ENCODE results near the gene FBXO8. TPM values are rescaled to one million over a fixed set of nuclear protein-coding genes. Genes with fewer than 3 reads are reported as not detected.

Gene FBXO8
- total RNA-seq, 1 experiment from 2014 or later = 5.8 TPM

DNA sequence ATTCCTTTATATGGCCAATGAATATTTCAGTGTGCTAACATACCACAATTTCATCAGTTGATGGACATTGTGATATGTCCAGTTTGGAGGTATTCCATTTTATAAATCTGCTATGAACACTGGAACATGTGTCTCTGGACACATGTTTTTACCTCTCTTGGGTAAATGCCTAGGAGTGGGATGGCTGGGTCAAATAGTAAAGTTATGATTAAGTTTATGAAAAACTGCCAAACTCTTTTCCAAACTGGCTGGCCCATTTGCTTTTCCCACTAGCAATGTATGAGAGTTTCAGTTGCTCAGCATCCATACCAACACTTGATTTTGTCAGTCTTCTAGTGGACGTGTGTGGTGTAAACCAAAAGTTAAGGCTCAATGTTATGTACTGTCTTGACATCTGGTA is 40.8 kb upstream of the FBXO8 start:
- BruUV-seq (replicated peaks) = no TSS peak
- ChIA-PET CTCF (no interaction called here), POLR2A (no interaction called here)

DNA sequence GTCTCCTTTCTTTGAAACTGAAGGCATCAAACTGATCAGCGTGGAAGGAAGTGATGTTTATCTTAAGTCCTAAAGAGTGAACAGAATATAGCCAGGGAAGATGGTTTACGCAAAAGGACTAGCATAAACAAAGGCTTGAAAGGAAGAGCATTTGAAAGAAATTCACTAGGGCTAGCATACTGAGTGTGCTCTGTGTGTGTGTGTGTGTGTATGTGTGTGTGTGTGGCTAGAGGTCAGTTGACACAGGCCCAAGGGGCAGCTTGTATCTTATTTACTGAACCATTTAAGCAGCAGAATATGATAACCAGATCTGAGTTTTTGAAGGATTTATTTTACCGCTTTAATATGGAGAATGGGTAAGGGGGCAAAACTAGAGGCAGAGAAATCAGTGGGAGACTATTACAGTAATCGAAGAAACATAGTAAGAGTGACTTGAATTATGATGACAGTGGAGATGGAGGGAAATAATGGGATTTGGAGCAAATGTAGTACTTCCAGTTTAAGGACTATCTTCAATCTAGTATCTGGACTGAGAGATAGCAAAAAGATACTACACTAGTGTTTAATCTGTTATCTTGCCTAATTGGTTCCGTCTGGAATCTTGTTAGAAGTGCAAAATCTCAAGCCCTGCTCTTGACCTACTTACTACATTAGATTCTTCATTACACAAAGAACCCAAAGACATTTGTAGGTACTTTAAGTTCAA is 37.2 kb upstream of the FBXO8 start:
- Histone ChIP-seq H3K4me1 (ENCODE audit: control insufficient read depth, insufficient read depth, low read length) (no peaks in the 10 kb centered on the region), H3K36me3 (ENCODE audit: control insufficient read depth, insufficient read depth, low read length) (no peaks in the 10 kb centered on the region), H3K27me3 (ENCODE audit: control insufficient read depth, insufficient read depth, low read length) (no peaks in the 10 kb centered on the region), H3K9me3 (ENCODE audit: control insufficient read depth, insufficient read depth, low read depth, low read length) (no peaks in the 10 kb centered on the region), H3K27ac (ENCODE audit: low read length) (no peak overlapping the region), H3K4me3 (ENCODE audit: low read depth in 2 of 2, low read length in 2 of 2) (no peak overlapping the region)
- in situ Hi-C loops (cut with HindIII; ENCODE audit: low pct_unique_long_range_greater_than_20kb, low sequenced_read_pairs) (no loop called here), intact Hi-C loops (cut with micrococcal nuclease; ENCODE audit: unreplicated experiment) (no loop called here)
- ChIA-PET CTCF (no interaction called here), POLR2A (no interaction called here)
- BruUV-seq (replicated peaks) = no TSS peak
- TF ChIP-seq SIN3A (IDR thresholded peaks at IDR 0.05; ENCODE audit: borderline replicate concordance, insufficient read depth, low read depth, low read length) = no peak
- TF ChIP-seq, protein P1, sequence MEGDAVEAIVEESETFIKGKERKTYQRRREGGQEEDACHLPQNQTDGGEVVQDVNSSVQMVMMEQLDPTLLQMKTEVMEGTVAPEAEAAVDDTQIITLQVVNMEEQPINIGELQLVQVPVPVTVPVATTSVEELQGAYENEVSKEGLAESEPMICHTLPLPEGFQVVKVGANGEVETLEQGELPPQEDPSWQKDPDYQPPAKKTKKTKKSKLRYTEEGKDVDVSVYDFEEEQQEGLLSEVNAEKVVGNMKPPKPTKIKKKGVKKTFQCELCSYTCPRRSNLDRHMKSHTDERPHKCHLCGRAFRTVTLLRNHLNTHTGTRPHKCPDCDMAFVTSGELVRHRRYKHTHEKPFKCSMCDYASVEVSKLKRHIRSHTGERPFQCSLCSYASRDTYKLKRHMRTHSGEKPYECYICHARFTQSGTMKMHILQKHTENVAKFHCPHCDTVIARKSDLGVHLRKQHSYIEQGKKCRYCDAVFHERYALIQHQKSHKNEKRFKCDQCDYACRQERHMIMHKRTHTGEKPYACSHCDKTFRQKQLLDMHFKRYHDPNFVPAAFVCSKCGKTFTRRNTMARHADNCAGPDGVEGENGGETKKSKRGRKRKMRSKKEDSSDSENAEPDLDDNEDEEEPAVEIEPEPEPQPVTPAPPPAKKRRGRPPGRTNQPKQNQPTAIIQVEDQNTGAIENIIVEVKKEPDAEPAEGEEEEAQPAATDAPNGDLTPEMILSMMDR (IDR thresholded peaks at IDR 0.05) = no peak
- no peak for TF ChIP-seq TCF7L2 (IDR thresholded peaks at IDR 0.05; ENCODE audit: low read depth, low read length)
- TF ChIP-seq, protein P2, sequence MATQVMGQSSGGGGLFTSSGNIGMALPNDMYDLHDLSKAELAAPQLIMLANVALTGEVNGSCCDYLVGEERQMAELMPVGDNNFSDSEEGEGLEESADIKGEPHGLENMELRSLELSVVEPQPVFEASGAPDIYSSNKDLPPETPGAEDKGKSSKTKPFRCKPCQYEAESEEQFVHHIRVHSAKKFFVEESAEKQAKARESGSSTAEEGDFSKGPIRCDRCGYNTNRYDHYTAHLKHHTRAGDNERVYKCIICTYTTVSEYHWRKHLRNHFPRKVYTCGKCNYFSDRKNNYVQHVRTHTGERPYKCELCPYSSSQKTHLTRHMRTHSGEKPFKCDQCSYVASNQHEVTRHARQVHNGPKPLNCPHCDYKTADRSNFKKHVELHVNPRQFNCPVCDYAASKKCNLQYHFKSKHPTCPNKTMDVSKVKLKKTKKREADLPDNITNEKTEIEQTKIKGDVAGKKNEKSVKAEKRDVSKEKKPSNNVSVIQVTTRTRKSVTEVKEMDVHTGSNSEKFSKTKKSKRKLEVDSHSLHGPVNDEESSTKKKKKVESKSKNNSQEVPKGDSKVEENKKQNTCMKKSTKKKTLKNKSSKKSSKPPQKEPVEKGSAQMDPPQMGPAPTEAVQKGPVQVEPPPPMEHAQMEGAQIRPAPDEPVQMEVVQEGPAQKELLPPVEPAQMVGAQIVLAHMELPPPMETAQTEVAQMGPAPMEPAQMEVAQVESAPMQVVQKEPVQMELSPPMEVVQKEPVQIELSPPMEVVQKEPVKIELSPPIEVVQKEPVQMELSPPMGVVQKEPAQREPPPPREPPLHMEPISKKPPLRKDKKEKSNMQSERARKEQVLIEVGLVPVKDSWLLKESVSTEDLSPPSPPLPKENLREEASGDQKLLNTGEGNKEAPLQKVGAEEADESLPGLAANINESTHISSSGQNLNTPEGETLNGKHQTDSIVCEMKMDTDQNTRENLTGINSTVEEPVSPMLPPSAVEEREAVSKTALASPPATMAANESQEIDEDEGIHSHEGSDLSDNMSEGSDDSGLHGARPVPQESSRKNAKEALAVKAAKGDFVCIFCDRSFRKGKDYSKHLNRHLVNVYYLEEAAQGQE (IDR thresholded peaks at IDR 0.05; ENCODE audit: insufficient read depth in 1 of 2, low read depth in 2 of 2, low read length in 1 of 2) = no peak
- no peak for TF ChIP-seq POLR2AphosphoS5 (IDR thresholded peaks at IDR 0.05; ENCODE audit: low read depth, low read length)
- ATAC-seq (no peak), DNase-seq (ENCODE audit: low read depth, low spot score) (no peak)

More for the DNA sequence above, 40.8 kb upstream of the FBXO8 start:
- no peaks in the 10 kb centered on the region for H3K27me3 ChIP-seq (ENCODE audit: control insufficient read depth, insufficient read depth, low read length)
- intact Hi-C loops (cut with micrococcal nuclease; ENCODE audit: unreplicated experiment) = no loop called here
- ATAC-seq (no peak), DNase-seq (ENCODE audit: low read depth, low spot score) (no peak)
- in situ Hi-C loops (cut with HindIII; ENCODE audit: low pct_unique_long_range_greater_than_20kb, low sequenced_read_pairs) = no loop called here
- H3K27ac ChIP-seq (ENCODE audit: low read length) = no peak overlapping the region
- H3K4me1 ChIP-seq (ENCODE audit: control insufficient read depth, insufficient read depth, low read length) = no peaks in the 10 kb centered on the region
- no peak overlapping the region for H3K4me3 ChIP-seq (ENCODE audit: low read depth in 2 of 2, low read length in 2 of 2)
- TF ChIP-seq, protein P2 (IDR thresholded peaks at IDR 0.05; ENCODE audit: insufficient read depth in 1 of 2, low read depth in 2 of 2, low read length in 1 of 2) = no peak
- no peak for TF ChIP-seq SIN3A (IDR thresholded peaks at IDR 0.05; ENCODE audit: borderline replicate concordance, insufficient read depth, low read depth, low read length)
- TF ChIP-seq, protein P1 (IDR thresholded peaks at IDR 0.05) = no peak
- TF ChIP-seq TCF7L2 (IDR thresholded peaks at IDR 0.05; ENCODE audit: low read depth, low read length) = no peak
- no peak for TF ChIP-seq POLR2AphosphoS5 (IDR thresholded peaks at IDR 0.05; ENCODE audit: low read depth, low read length)
- H3K9me3 ChIP-seq (ENCODE audit: control insufficient read depth, insufficient read depth, low read depth, low read length) = no peaks in the 10 kb centered on the region
- H3K36me3 ChIP-seq (ENCODE audit: control insufficient read depth, insufficient read depth, low read length) = no peaks in the 10 kb centered on the region
